ENCODE measurements around the gene RAB20.
A peak's percentile ranks its signal among the peaks of the same experiment; 100 is the strongest.
"Not testable (repeated sequence)": the region's sequence is repeated elsewhere in the genome, so short reads cannot be mapped to it uniquely, and the experiment has no call there.

The RAB20 gene

GRCh38 chr13:110561344-110562035 lies at the start of gene RAB20:
TSS of gene RAB20 (minus strand) at chr13:110561722. CDS start at chr13:110561519, 203 bp downstream.
- peak; percentile 61 for DNase-seq (ENCODE audit: low spot score)

GRCh38 chr13:110610955-110611595 lies 49.6 kb upstream of the RAB20 start:
- peak; percentile 65 for DNase-seq (ENCODE audit: low spot score)

- DNase-seq (ENCODE audit: low spot score): no peak
Observed at GRCh38 chr13:110607675-110608224, 46.2 kb upstream of the RAB20 start.

GRCh38 chr13:110606281-110606680 lies 44.8 kb upstream of the RAB20 start:
- DNase-seq (ENCODE audit: low spot score): not testable (repeated sequence)

GRCh38 chr13:110605132-110605531 lies 43.6 kb upstream of the RAB20 start:
- DNase-seq (ENCODE audit: low spot score): no peak

- DNase-seq (ENCODE audit: low spot score): no peak
Observed at GRCh38 chr13:110600980-110601379, 39.5 kb upstream of the RAB20 start.

- no peak for DNase-seq (ENCODE audit: low spot score)
Observed at GRCh38 chr13:110600261-110600819, 38.8 kb upstream of the RAB20 start.

- no peak for DNase-seq (ENCODE audit: low spot score)
Observed at GRCh38 chr13:110597041-110597689, 35.6 kb upstream of the RAB20 start.

- DNase-seq (ENCODE audit: low spot score): peak; percentile 46
Observed at GRCh38 chr13:110593430-110594130, 32.1 kb upstream of the RAB20 start.

- DNase-seq (ENCODE audit: low spot score): no peak
Observed at GRCh38 chr13:110592665-110593064, 31.1 kb upstream of the RAB20 start.

- no peak for DNase-seq (ENCODE audit: low spot score)
Observed at GRCh38 chr13:110590577-110590976, 29.1 kb upstream of the RAB20 start.

- DNase-seq (ENCODE audit: low spot score): no peak
Observed at GRCh38 chr13:110589793-110590390, 28.4 kb upstream of the RAB20 start.

- DNase-seq (ENCODE audit: low spot score): no peak
Observed at GRCh38 chr13:110583178-110583865, 21.8 kb upstream of the RAB20 start.

- DNase-seq (ENCODE audit: low spot score): no peak
Observed at GRCh38 chr13:110582421-110582954, 21.0 kb upstream of the RAB20 start.

GRCh38 chr13:110581506-110582185 lies 20.1 kb upstream of the RAB20 start:
- DNase-seq (ENCODE audit: low spot score): no peak

GRCh38 chr13:110580800-110581199 lies 19.3 kb upstream of the RAB20 start:
- DNase-seq (ENCODE audit: low spot score): no peak

GRCh38 chr13:110578363-110578762 lies 16.8 kb upstream of the RAB20 start:
- DNase-seq (ENCODE audit: low spot score): no peak

- no peak for DNase-seq (ENCODE audit: low spot score)
Observed at GRCh38 chr13:110576736-110577476, 15.4 kb upstream of the RAB20 start.

GRCh38 chr13:110576070-110576394 lies 14.5 kb upstream of the RAB20 start:
- no peak for DNase-seq (ENCODE audit: low spot score)
